HG03097 (cell line): Measurements from ENCODE around the gene POLR2J2.
"Not testable (repeated sequence)": the region's sequence is repeated elsewhere in the genome, so short reads cannot be mapped to it uniquely, and the experiment has no call there.

Experiments
- ATAC-seq: cut with Tn5 transposase; IDR thresholded peaks from one replicate; pipeline ENCODE4 v1.9.1; 2021; ENCODE audit not compliant: unreplicated experiment, low FRiP score

The POLR2J2 gene

GRCh38 chr7:102673447-102674067, 2.1 kb upstream of the POLR2J2 start:
- not testable (repeated sequence) for ATAC-seq

GRCh38 chr7:102671956-102672307, 469 bp upstream of the POLR2J2 start:
- ATAC-seq: peak; percentile 27

GRCh38 chr7:102667523-102667922, 3.9 kb downstream of the POLR2J2 start:
- not testable (repeated sequence) for ATAC-seq

GRCh38 chr7:102666850-102667249, 4.6 kb downstream of the POLR2J2 start:
- not testable (repeated sequence) for ATAC-seq

- ATAC-seq: not testable (repeated sequence)
Measured at GRCh38 chr7:102664765-102665164, 6.7 kb downstream of the POLR2J2 start.

- ATAC-seq: not testable (repeated sequence)
Measured at GRCh38 chr7:102649924-102650323, 21.5 kb downstream of the POLR2J2 start, which contains the start of gene SPDYE2B. Gene SPDYE2B (plus strand): TSS chr7:102650319. CDS start chr7:102652349, 2,030 bp downstream.

GRCh38 chr7:102647813-102648212, 23.6 kb downstream of the POLR2J2 start:
- ATAC-seq: not testable (repeated sequence)

GRCh38 chr7:102643404-102643803, 28.1 kb downstream of the POLR2J2 start:
- ATAC-seq: not testable (repeated sequence)

- ATAC-seq: not testable (repeated sequence)
Measured at GRCh38 chr7:102642691-102643090, 28.8 kb downstream of the POLR2J2 start, which contains the start of gene UPK3BL1. Gene UPK3BL1 (minus strand): TSS chr7:102642791. CDS start chr7:102642741, 50 bp downstream.

- not testable (repeated sequence) for ATAC-seq
Measured at GRCh38 chr7:102638848-102639247, 32.6 kb downstream of the POLR2J2 start.

GRCh38 chr7:102636956-102637355, 34.5 kb downstream of the POLR2J2 start:
- not testable (repeated sequence) for ATAC-seq

- not testable (repeated sequence) for ATAC-seq
Measured at GRCh38 chr7:102635354-102635753, 36.1 kb downstream of the POLR2J2 start.

GRCh38 chr7:102634299-102634698, 37.2 kb downstream of the POLR2J2 start:
- ATAC-seq: not testable (repeated sequence)

GRCh38 chr7:102630622-102631021, 40.8 kb downstream of the POLR2J2 start:
- not testable (repeated sequence) for ATAC-seq

GRCh38 chr7:102627271-102627904, 44.1 kb downstream of the POLR2J2 start:
- not testable (repeated sequence) for ATAC-seq

- not testable (repeated sequence) for ATAC-seq
Measured at GRCh38 chr7:102618122-102618521, 53.3 kb downstream of the POLR2J2 start.

GRCh38 chr7:102616507-102617125, 54.8 kb downstream of the POLR2J2 start, which contains the start of gene RASA4:
Gene RASA4 (minus strand): TSS chr7:102616756. CDS start chr7:102616689, 67 bp downstream.
- ATAC-seq: peak; percentile 56
